Naive B cell (primary cell): ENCODE measurements around the gene EFCAB6. TPM values are rescaled to one million over a fixed set of nuclear protein-coding genes. Genes with fewer than 3 reads are reported as not detected.

Source experiments
- ATAC-seq, 2 donors: fragments of 150-1000 bp; cut with Tn5 transposase; 2 replicates each; pipeline ENCODE4 v1.10.0; 2021; ENCODE audit warnings: low read depth in 2 of 2, mild to moderate bottlenecking in 2 of 2, moderate library complexity in 2 of 2
- DNase-seq: peaks from one replicate; pipeline ENCODE4 v3.0.0; 2022
- H3K27ac Mint-ChIP-seq, 6 donors: one replicate each; pipeline ENCODE4 v1.8.0; 2020 to 2022; ENCODE audit warnings: mild to moderate bottlenecking in 6 of 6, mixed read lengths in 6 of 6, moderate library complexity in 5 of 6, inconsistent platforms in 2 of 6
- H3K27me3 Mint-ChIP-seq, 3 donors: one replicate each; pipeline ENCODE4 v1.8.0; 2021 to 2022; ENCODE audit warnings: mixed read lengths in 3 of 3, mild to moderate bottlenecking in 1 of 3
- H3K36me3 Mint-ChIP-seq, 2 donors: one replicate each; pipeline ENCODE4 v1.8.0; 2020 to 2022; ENCODE audit warnings: mixed read lengths in 2 of 2, inconsistent platforms in 1 of 2, mild to moderate bottlenecking in 1 of 2
- H3K4me1 Mint-ChIP-seq, 3 donors: one replicate each; pipeline ENCODE4 v1.8.0; 2020 to 2022; ENCODE audit warnings: mixed read lengths in 3 of 3, inconsistent platforms in 1 of 3, mild to moderate bottlenecking in 1 of 3, moderate library complexity in 1 of 3
- H3K4me3 Mint-ChIP-seq, 8 donors: one replicate each; pipeline ENCODE4 v1.8.0; 2020 to 2022; ENCODE audit warnings: mild to moderate bottlenecking in 8 of 8, mixed read lengths in 8 of 8, moderate library complexity in 8 of 8, inconsistent platforms in 2 of 8
- H3K9me3 Mint-ChIP-seq, 7 donors: one replicate each; pipeline ENCODE4 v1.8.0; 2020 to 2022; ENCODE audit warnings: mixed read lengths in 7 of 7, mild to moderate bottlenecking in 5 of 7, inconsistent platforms in 2 of 7, moderate library complexity in 1 of 7
- polyA plus RNA-seq, 6 donors: library from polyadenylated mRNA; unstranded; fragments of 300-500 nt; fragmentation: Illumina TruSeq; gene quantifications; one replicate each; pipeline ENCODE4 v1.2.3, GENCODE V29; 2021; ENCODE audit warnings: low read depth in 6 of 6

EFCAB6 gene
- polyA plus RNA-seq, 6 donors from 2014 or later = not detected

DNA sequence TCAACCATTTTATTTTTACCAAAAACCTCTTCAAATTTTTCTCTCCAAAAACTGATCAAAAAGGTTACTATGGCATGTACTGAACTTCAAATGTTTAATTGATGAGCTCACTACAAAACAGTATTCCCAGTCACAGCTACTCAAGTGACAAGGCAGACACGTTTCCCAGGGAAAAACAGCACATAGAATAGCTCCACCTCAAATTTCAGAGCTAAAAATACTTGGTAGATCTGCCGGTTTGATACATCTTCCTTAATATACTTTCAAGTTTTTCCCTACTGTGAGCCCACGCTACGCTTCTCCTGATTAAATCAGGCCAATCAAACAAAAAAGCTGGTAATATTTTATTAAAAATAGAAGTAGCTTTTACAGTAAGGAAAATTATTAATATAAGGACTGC, 100.4 kb downstream of the EFCAB6 start:
- DNase-seq (no peak), ATAC-seq (no peak)
- H3K4me1 Mint-ChIP-seq = no peaks in the 10 kb centered on the region
- H3K9me3 Mint-ChIP-seq = peaks cover 0 to 6% (median 0%) of the 10 kb centered on the region in 7 donors
- H3K4me3 Mint-ChIP-seq = no peak overlapping the region
- no peak overlapping the region for H3K27ac Mint-ChIP-seq
- peaks cover 22 to 25% (median 24%) of the 10 kb centered on the region in 3 donors for H3K27me3 Mint-ChIP-seq
- H3K36me3 Mint-ChIP-seq = no peaks in the 10 kb centered on the region

DNA sequence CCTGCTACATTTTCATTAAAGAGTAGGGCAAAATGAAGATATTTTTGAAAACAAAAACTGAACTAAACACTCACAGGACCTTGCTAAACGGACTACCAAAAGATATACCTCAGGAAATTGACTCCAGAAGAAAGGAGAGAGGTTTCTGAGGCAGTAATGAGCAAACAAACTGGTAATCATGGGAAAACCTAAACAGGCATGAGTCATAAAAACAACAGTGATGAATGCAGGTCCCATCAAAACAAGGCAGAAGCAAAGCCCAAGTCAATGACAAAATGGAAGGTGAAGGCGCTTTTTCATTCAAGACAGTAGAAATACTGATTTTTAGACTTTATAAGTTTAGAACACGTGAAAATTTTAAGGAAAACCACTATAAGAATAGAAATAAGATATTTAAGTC, 104.5 kb downstream of the EFCAB6 start:
- Mint-ChIP-seq H3K27me3 (peaks cover 18 to 25% (median 25%) of the 10 kb centered on the region in 3 donors), H3K27ac (no peak overlapping the region), H3K9me3 (peaks cover 7 to 29% (median 20%) of the 10 kb centered on the region in 7 donors), H3K4me1 (no peaks in the 10 kb centered on the region), H3K36me3 (peaks cover 0 to 19% of the 10 kb centered on the region in 2 donors), H3K4me3 (no peak overlapping the region)
- DNase-seq (no peak), ATAC-seq (no peak)

DNA sequence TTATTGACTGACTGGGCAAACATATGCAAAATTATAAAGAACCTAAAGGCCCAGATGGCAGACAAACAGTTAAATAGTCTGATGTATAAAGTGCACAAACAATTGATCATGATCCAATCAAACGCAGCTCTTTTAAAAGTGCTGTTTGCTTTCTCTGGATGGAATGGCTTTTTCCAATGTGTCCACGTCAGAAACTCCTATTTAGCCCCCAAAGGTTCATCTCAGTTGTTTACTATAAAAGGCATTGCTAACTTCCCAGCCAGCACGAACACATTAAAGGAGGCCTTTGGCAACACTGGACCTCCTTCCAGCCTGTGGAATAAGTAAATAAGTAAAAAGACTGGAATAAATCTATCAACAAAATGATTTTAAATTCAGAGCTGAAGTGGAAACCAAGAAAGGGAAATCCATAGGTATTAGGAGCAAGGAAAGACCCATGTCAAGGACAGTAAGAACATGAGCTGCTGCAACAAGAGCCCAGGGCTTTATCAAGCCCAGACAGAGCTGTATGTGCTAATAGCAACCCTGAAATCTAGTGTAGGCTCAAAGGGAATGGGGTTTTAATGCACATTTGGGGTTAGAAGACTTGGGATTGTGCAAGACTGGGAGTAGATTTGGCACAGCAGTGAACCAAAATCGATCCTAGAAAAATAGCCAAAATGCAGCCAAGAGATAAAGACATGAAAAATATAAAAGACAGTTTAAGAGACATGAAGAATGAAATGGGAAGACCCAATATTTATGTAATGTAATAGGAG, 105.4 kb downstream of the EFCAB6 start:
- no peak for DNase-seq
- Mint-ChIP-seq H3K4me3 (no peak overlapping the region), H3K9me3 (peaks cover 7 to 32% (median 21%) of the 10 kb centered on the region in 7 donors), H3K4me1 (no peaks in the 10 kb centered on the region), H3K27me3 (peaks cover 18 to 25% (median 22%) of the 10 kb centered on the region in 3 donors), H3K36me3 (peaks cover 0 to 19% of the 10 kb centered on the region in 2 donors), H3K27ac (no peak overlapping the region)
- ATAC-seq = no peak

DNA sequence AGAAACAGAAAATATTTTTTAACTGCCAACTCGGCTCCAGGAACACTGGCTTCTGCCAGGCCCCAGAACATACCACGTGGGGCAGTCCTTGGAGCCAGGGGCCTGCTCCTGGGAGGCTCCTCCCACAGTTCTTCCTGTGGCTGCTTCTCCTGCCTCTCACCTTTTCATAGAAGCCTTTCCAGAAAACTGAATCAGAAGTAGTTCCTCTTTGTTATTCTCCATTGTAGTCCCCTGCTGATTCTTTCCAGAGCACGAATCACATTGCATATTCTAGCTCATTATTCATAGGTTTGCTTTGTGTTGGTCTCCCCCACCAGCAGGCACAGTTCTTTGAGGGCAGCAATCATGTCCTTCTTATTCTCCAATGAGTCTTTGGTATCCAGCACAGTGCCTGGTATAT, 106.0 kb downstream of the EFCAB6 start:
- DNase-seq = no peak
- H3K4me1 Mint-ChIP-seq = no peaks in the 10 kb centered on the region
- ATAC-seq = no peak
- peaks cover 18 to 25% (median 22%) of the 10 kb centered on the region in 3 donors for H3K27me3 Mint-ChIP-seq
- H3K27ac Mint-ChIP-seq = no peak overlapping the region
- peaks cover 0 to 19% of the 10 kb centered on the region in 2 donors for H3K36me3 Mint-ChIP-seq
- no peak overlapping the region for H3K4me3 Mint-ChIP-seq
- H3K9me3 Mint-ChIP-seq = peaks cover 7 to 32% (median 21%) of the 10 kb centered on the region in 7 donors

DNA sequence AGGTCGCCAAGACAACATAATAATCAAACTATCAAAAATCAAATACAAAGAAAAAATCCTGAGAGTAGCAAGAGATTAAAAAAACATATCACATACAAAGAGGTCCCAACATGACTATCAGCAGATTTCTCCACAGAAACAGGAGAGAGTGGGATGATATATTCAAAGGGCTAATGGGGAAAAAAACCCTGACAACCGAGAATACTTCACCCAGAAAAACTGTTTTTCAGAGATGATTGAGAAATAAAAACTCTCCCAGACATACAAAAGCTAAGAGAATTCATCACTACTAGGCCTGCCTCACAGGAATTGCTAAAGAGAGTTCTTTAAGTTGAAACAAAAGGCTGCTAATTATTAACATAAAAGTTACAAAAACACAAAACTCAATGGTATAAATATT, 108.1 kb downstream of the EFCAB6 start:
- Mint-ChIP-seq H3K4me1 (no peaks in the 10 kb centered on the region), H3K36me3 (peaks cover 0 to 19% of the 10 kb centered on the region in 2 donors), H3K27me3 (peaks cover 20 to 44% (median 25%) of the 10 kb centered on the region in 3 donors), H3K9me3 (peaks cover 7 to 36% (median 21%) of the 10 kb centered on the region in 7 donors), H3K4me3 (no peak overlapping the region), H3K27ac (no peak overlapping the region)
- no peak for DNase-seq
- ATAC-seq = no peak

DNA sequence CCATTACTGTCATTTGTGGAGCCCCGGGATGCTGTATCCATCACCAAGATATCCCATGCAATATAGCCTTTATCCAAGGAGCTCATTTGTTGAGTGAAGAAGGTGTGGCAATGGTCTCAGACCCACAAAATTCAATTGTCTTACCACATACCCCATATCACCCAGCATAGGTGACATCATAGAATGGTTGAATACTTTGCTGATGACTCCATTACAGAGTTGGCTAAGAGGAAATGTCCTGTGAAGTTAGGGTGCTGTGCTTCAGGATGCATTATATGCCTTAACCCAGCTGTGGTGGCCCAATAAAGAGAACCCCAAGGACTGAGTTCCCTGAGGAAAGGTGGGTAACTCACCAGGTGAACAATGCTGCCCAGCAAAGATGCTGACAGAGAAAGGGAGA, 113.7 kb downstream of the EFCAB6 start:
- ATAC-seq (no peak), DNase-seq (no peak)
- Mint-ChIP-seq H3K4me1 (no peaks in the 10 kb centered on the region), H3K27me3 (peaks cover 15 to 24% (median 17%) of the 10 kb centered on the region in 3 donors), H3K4me3 (no peak overlapping the region), H3K9me3 (peaks cover under 1 to 16% (median 9%) of the 10 kb centered on the region in 7 donors), H3K36me3 (peaks cover 0 to 2% of the 10 kb centered on the region in 2 donors), H3K27ac (no peak overlapping the region)

DNA sequence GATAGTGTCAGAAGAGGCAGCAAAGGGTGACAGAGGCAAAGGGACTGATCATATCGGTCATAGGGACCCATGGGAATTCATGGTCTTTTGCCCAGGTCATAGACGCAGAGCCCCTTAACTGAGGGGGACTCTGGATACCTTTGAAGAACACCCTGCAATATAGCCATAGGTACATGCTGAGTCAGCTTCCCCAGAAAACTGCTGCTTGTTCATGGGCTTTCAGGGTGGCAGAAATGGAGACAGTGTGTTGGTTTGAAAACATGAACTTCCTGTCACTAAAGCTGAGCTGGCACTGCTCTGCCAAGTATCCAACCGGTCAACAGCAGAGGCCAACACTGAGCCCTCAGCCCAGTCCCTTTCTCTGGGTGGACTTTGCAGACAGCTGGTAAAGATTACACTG, 114.2 kb downstream of the EFCAB6 start:
- peaks cover 4 to 5% of the 10 kb centered on the region in 2 donors for H3K36me3 Mint-ChIP-seq
- no peak overlapping the region for H3K27ac Mint-ChIP-seq
- H3K4me3 Mint-ChIP-seq = no peak overlapping the region
- ATAC-seq (no peak), DNase-seq (no peak)
- H3K4me1 Mint-ChIP-seq = no peaks in the 10 kb centered on the region
- peaks cover 2 to 15% (median 5%) of the 10 kb centered on the region in 7 donors for H3K9me3 Mint-ChIP-seq
- H3K27me3 Mint-ChIP-seq = peaks cover 19 to 29% (median 22%) of the 10 kb centered on the region in 3 donors

DNA sequence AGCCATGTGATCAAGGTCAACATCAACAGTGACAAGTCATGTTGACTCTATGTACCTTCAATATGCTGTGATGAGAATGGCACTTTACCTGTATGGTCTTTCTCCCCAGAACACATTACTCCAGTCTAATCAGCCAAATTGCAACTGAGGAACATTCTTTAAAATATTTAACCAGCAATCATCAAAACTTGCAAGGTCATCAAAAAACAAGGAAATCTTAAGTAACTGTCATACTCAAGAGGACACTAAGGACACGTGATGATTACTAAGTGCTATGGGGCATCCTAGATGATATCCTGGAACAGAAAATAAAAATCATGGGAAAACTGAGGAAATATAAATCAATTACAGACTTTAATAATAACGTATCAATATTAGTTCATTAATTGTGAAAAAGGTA, 118.9 kb downstream of the EFCAB6 start:
- Mint-ChIP-seq H3K4me1 (no peaks in the 10 kb centered on the region), H3K9me3 (peaks cover 6 to 19% (median 9%) of the 10 kb centered on the region in 7 donors), H3K27me3 (peaks cover 25 to 44% (median 39%) of the 10 kb centered on the region in 3 donors), H3K27ac (no peak overlapping the region), H3K36me3 (peaks cover 14 to 30% of the 10 kb centered on the region in 2 donors), H3K4me3 (no peak overlapping the region)
- ATAC-seq (no peak), DNase-seq (no peak)

DNA sequence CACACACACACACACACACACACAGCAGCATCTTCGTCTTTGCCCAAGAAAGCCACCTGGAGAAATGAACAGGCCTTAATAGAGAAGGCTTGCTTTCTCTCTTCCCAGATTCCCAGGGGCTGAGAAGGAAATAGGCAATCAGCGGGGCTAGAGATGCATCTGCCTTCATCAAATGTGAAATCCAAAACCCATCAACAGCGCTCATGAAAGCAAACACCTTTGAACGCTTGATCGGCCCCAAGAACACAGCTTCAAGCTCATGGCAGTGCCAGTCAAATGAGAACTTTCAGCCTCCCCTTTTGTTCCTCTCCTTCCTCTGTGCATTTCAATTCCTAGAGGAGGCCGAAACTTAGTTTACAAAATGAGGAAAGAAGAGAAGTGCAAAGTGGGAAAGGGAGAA, 122.7 kb downstream of the EFCAB6 start:
- ATAC-seq = no peak
- peak overlapping the region in 1 of 6 donors; percentile 55 for H3K27ac Mint-ChIP-seq
- H3K4me3 Mint-ChIP-seq = peak overlapping the region in 1 of 8 donors; percentile 22
- DNase-seq = no peak
- no peaks in the 10 kb centered on the region for H3K4me1 Mint-ChIP-seq
- H3K36me3 Mint-ChIP-seq = peaks cover 14 to 30% of the 10 kb centered on the region in 2 donors
- H3K27me3 Mint-ChIP-seq = peaks cover 31 to 62% (median 41%) of the 10 kb centered on the region in 3 donors
- peaks cover 6 to 19% (median 9%) of the 10 kb centered on the region in 7 donors for H3K9me3 Mint-ChIP-seq

DNA sequence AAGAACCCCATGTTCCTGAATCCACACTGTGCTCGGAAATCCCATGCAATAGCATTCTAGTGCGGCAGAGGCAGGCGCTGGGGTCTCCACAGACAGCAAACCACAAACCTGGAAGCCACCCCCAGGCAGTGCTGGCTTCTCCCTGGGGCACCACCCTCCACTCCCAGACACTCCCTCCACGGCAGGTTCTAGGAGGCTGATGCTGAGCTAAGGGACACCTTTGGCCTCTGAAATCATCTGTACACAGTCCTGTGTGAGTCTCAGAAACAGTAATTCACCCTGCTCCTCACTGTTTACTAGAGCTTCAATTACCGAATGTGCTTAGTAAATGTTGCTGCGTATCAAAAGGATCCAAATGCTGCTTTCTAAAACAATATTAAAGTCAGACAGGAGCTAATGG, 129.3 kb downstream of the EFCAB6 start:
- no peak for ATAC-seq
- Mint-ChIP-seq H3K27me3 (peaks cover 13 to 24% (median 20%) of the 10 kb centered on the region in 3 donors), H3K27ac (no peak overlapping the region), H3K4me3 (no peak overlapping the region), H3K9me3 (peaks cover 0 to 27% (median 6%) of the 10 kb centered on the region in 7 donors), H3K4me1 (no peaks in the 10 kb centered on the region), H3K36me3 (no peaks in the 10 kb centered on the region)
- no peak for DNase-seq

DNA sequence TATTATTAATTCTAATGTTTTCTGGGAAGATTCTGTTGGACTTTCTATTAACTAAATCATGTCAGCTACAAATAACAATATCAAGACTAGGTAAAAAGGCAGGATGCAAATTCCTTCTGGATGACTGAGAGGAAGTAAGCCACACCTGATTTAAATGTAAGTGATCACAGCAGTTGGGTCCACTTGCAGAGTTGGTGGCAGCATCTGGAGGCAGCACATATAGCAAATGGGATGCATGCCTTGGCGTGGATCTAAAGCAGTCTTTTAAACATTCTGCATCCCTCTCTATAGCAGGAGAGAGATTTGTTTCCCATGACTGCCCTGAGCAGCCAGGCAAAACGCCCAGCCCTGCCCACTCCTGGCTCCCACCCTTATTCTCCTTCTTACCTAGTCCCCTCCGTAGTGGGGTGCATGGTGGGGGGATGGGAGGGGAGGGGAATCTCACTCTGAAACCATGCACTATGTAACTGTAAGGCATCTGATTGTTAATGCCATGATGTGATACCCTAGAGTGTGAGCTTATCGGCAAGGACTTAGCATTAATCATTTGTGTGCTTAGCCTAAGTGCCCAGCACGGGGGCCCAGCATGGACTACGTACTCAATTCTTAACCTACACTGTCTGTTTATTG, 130.3 kb downstream of the EFCAB6 start:
- H3K27me3 Mint-ChIP-seq = peaks cover 11 to 23% (median 20%) of the 10 kb centered on the region in 3 donors
- H3K9me3 Mint-ChIP-seq = peaks cover 0 to 29% (median 6%) of the 10 kb centered on the region in 7 donors
- no peaks in the 10 kb centered on the region for H3K36me3 Mint-ChIP-seq
- no peak overlapping the region for H3K4me3 Mint-ChIP-seq
- DNase-seq (no peak), ATAC-seq (no peak)
- H3K27ac Mint-ChIP-seq = no peak overlapping the region
- no peaks in the 10 kb centered on the region for H3K4me1 Mint-ChIP-seq

DNA sequence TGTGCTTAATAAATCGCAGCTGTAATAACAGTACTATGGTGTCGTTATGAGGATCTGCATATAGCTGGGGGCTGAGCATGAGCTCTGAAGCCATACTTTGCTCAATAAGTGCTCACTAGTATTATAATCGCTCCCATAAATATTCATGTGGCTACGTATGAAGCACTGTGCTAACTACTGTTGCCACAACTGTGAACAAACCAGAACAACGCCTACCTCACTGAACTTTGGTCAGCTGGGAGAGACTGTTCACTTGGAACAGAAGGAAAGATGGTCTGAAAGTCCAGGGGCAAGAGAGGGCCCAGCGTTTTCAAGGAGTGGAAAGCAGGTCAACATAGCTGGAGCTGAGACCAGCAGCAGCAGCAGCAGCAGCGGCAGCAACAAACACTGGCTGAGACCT, 141.6 kb downstream of the EFCAB6 start:
- no peak overlapping the region for H3K27ac Mint-ChIP-seq
- H3K36me3 Mint-ChIP-seq = no peaks in the 10 kb centered on the region
- H3K4me1 Mint-ChIP-seq = no peaks in the 10 kb centered on the region
- peaks cover 0 to 7% (median 3%) of the 10 kb centered on the region in 7 donors for H3K9me3 Mint-ChIP-seq
- peaks cover 8 to 35% (median 23%) of the 10 kb centered on the region in 3 donors for H3K27me3 Mint-ChIP-seq
- no peak for DNase-seq
- no peak for ATAC-seq
- H3K4me3 Mint-ChIP-seq = no peak overlapping the region

DNA sequence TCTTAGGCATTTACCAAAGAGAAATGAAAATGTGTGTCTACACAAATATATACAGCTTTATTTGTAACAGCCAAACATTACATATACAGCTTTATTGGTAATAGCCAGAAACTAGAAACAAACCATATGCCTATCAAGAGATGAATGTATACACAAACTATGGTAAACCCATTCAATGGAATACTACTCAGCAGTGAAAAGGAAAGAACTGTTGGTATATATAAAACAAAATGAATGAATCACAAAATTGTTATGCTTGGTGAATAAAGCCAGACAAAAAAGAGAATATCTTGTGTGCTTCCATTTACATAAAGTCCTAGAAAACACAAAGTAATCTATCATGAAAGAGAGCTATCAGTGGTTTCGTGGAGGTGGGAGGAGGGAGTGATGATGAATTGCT, 142.9 kb downstream of the EFCAB6 start:
- peaks cover 0 to 3% (median 0%) of the 10 kb centered on the region in 3 donors for H3K4me1 Mint-ChIP-seq
- DNase-seq (no peak), ATAC-seq (no peak)
- no peaks in the 10 kb centered on the region for H3K36me3 Mint-ChIP-seq
- H3K4me3 Mint-ChIP-seq = no peak overlapping the region
- H3K9me3 Mint-ChIP-seq = peaks cover 0 to 7% (median 3%) of the 10 kb centered on the region in 7 donors
- peaks cover 8 to 40% (median 27%) of the 10 kb centered on the region in 3 donors for H3K27me3 Mint-ChIP-seq
- no peak overlapping the region for H3K27ac Mint-ChIP-seq

DNA sequence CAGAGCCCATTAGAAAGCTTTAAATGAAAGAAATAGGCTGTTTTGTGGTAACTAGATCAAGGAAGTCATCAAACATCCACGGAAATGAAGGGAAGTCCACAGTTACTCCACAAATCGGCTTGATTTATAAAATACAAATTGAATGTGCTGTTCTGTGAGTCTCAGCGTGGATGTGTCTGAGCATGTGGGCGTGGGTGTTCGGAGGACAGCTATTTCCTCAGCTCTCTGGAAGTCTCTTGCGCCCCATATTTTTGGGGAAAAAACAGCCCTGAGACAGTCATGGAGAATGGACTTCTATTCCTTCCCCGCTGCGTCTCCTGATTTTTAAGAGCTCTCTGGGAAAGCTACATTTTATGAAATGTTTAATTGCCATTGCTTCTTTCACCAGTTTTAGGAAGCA, 144.4 kb downstream of the EFCAB6 start:
- Mint-ChIP-seq H3K27me3 (peaks cover 9 to 38% (median 25%) of the 10 kb centered on the region in 3 donors), H3K4me3 (no peak overlapping the region), H3K27ac (no peak overlapping the region), H3K9me3 (peaks cover 0 to 7% (median 3%) of the 10 kb centered on the region in 7 donors), H3K36me3 (no peaks in the 10 kb centered on the region), H3K4me1 (peaks cover 0 to 4% (median 0%) of the 10 kb centered on the region in 3 donors)
- DNase-seq (no peak), ATAC-seq (no peak)
